Epidermal melanocyte (primary cell): ENCODE data around the gene RYR2.
"Not testable (repeated sequence)": the region's sequence is repeated elsewhere in the genome, so short reads cannot be mapped to it uniquely, and the experiment has no call there.

ENCODE experiments used
- DNase-seq: peaks from one replicate; pipeline ENCODE4 v3.0.0; 2011; ENCODE audit warnings: low spot score; ENCODE audit not compliant: insufficient read length

Gene RYR2

GRCh38 chr1:237074371-237075117 lies 32.6 kb downstream of the RYR2 start:
- no peak for DNase-seq

- DNase-seq, result no peak
Observed at GRCh38 chr1:237084341-237085077, 42.5 kb downstream of the RYR2 start.

GRCh38 chr1:237091691-237092090 lies 49.7 kb downstream of the RYR2 start:
- no peak for DNase-seq

GRCh38 chr1:237093691-237094090 lies 51.7 kb downstream of the RYR2 start:
- DNase-seq, result no peak

- DNase-seq, result no peak
Observed at GRCh38 chr1:237098541-237098940, 56.6 kb downstream of the RYR2 start.

GRCh38 chr1:237103021-237103420 lies 61.0 kb downstream of the RYR2 start:
- DNase-seq, result no peak

- DNase-seq, result no peak
Observed at GRCh38 chr1:237104096-237104495, 62.1 kb downstream of the RYR2 start.

- DNase-seq, result no peak
Observed at GRCh38 chr1:237105826-237106225, 63.8 kb downstream of the RYR2 start.

- DNase-seq, result no peak
Observed at GRCh38 chr1:237108297-237109040, 66.5 kb downstream of the RYR2 start.

GRCh38 chr1:237111807-237112206 lies 69.8 kb downstream of the RYR2 start:
- DNase-seq, result no peak

GRCh38 chr1:237112663-237113062 lies 70.7 kb downstream of the RYR2 start:
- no peak for DNase-seq

- no peak for DNase-seq
Observed at GRCh38 chr1:237115035-237115434, 73.1 kb downstream of the RYR2 start.

- DNase-seq, result no peak
Observed at GRCh38 chr1:237119091-237119490, 77.1 kb downstream of the RYR2 start.

- DNase-seq, result no peak
Observed at GRCh38 chr1:237120683-237121082, 78.7 kb downstream of the RYR2 start.

GRCh38 chr1:237124856-237125462 lies 83.0 kb downstream of the RYR2 start:
- no peak for DNase-seq

GRCh38 chr1:237126180-237126579 lies 84.2 kb downstream of the RYR2 start:
- no peak for DNase-seq

- not testable (repeated sequence) for DNase-seq
Observed at GRCh38 chr1:237127301-237127700, 85.3 kb downstream of the RYR2 start.

GRCh38 chr1:237133921-237134320 lies 91.9 kb downstream of the RYR2 start:
- DNase-seq, result no peak

GRCh38 chr1:237134929-237135328 lies 92.9 kb downstream of the RYR2 start:
- no peak for DNase-seq

GRCh38 chr1:237138551-237138950 lies 96.6 kb downstream of the RYR2 start:
- DNase-seq, result no peak

GRCh38 chr1:237139732-237140131 lies 97.7 kb downstream of the RYR2 start:
- DNase-seq, result no peak

GRCh38 chr1:237140986-237141385 lies 99.0 kb downstream of the RYR2 start:
- no peak for DNase-seq
